Omental fat pad (tissue), 4 donors: ENCODE measurements around the gene MAFG. TPM values are rescaled to one million over a fixed set of nuclear protein-coding genes. Genes with fewer than 3 reads are reported as not detected.

ENCODE experiments used
- ATAC-seq: fragments of 150-250 bp; one replicate; pipeline ENCODE4 v1.9.1; 2016; ENCODE audit warnings: mild to moderate bottlenecking, moderate library complexity; ENCODE audit not compliant: low FRiP score
- DNase-seq: peaks from one replicate; pipeline ENCODE4 v3.0.0-alpha.2; 2019; ENCODE audit warnings: low spot score
- total RNA-seq, 4 donors: library from RNA; depleted of rRNA; stranded (reverse); fragments of >200 nt; gene quantifications; one replicate each; pipeline ENCODE4 v1.1.0, GENCODE V29; 2016
- TF ChIP-seq, protein P1 (sequence below), 3 donors: fragments of 450-650 bp; IDR thresholded peaks; one replicate each; pipeline ENCODE4 v1.5.1; 2016 to 2017; ENCODE audit warnings: antibody characterized with exemption in 3 of 3, mild to moderate bottlenecking in 3 of 3, moderate library complexity in 2 of 3

The MAFG gene
- total RNA-seq, 4 donors from 2014 or later = 22.2 to 31.5 (median 25.6) TPM

DNA sequence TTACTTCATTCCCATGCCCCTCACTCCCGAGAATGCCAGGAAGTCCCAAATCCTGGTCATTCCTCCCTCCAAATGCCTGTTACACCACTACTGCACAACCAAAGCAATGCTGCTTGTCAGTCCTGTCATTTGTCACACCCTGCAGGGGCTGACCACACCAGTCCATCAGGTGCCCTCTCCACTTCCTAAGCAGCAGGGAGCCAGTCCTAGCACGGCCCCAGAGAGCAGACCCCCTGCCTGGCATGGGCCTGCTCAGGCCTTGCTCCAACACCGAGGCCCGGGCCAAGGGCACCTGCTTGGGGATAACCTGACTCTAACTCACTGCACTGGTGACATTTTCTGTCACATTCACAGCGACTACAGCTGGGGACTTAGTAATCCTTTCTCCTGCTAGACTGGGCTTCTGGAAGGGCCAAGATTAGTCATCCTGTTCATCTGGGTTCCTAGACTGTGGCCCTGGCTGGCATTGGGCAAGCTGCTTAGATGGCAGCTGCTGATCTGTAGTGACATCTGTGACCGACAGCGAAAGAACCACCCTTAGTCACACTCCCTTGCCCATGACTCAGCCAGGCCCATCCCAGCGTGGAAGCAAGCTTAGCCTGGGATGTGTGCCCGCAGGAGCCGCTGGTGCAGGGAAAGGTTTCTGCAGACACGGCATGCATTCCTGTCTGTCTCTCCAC lies 41.5 kb downstream of the MAFG start:
- DNase-seq = no peak
- no peak for ATAC-seq
- TF ChIP-seq, protein P1, sequence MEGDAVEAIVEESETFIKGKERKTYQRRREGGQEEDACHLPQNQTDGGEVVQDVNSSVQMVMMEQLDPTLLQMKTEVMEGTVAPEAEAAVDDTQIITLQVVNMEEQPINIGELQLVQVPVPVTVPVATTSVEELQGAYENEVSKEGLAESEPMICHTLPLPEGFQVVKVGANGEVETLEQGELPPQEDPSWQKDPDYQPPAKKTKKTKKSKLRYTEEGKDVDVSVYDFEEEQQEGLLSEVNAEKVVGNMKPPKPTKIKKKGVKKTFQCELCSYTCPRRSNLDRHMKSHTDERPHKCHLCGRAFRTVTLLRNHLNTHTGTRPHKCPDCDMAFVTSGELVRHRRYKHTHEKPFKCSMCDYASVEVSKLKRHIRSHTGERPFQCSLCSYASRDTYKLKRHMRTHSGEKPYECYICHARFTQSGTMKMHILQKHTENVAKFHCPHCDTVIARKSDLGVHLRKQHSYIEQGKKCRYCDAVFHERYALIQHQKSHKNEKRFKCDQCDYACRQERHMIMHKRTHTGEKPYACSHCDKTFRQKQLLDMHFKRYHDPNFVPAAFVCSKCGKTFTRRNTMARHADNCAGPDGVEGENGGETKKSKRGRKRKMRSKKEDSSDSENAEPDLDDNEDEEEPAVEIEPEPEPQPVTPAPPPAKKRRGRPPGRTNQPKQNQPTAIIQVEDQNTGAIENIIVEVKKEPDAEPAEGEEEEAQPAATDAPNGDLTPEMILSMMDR (IDR thresholded peaks at IDR 0.05) = no peak

DNA sequence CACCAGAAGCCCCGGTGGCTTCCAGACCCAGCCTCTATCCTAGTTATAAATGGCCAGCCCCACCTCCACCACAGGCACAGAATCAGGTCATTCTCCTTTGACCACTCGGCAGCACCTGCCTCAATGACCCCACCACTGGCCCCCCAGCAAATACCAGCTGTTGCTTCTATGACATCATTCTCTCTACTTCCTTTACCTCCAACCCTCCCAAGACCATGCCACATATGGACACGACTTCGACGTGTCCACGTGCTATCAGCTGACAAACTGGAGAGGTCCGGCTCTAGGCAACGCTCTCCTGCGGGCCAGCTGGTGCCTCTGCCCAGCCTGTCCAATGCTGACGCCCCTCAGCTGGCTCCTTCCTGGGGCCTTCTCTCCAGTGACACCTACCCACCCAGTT lies 42.1 kb downstream of the MAFG start:
- ATAC-seq (no peak), DNase-seq (no peak)
- TF ChIP-seq, protein P1 (IDR thresholded peaks at IDR 0.05) = no peak

DNA sequence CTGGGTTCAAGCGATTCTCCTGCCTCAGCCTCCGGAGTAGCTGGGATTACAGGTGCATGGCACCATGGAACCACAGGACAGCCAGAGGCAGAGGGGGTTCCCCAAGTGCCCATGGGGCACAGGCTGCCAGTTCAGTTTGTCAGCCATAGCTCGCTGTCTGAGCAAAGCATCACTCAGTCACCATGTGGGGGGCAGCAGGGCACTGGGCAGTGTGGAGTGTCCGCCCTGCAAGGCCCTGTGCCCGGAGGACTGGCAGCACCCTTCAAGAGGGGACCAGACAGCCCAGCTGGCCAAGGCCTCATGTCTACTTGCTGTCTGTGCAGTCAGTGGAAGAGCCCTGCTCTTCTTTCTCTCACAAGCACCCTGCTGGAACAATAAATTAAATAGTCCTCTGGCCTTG lies 42.6 kb downstream of the MAFG start:
- ATAC-seq = no peak
- DNase-seq = no peak
- TF ChIP-seq, protein P1 (IDR thresholded peaks at IDR 0.05) = no peak

DNA sequence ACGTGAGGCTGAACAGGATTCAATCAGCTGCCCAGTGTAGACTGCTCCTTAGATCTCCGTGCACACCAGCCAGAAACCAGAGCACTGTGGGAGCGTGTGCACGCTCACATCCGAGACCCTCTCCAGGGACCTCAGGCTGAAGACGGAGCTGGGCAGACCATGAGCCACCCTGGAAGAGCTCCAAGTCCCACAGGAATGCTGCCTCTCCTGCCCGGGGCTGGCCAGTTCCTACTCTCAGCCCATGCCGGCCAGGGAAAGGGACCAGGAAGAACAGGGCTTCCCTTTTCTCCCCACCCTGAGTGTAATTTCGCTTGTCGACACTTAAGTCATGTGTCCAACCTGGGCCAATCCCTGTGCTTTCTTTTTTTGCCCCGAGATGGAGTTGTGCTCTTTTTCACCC lies 43.0 kb downstream of the MAFG start:
- TF ChIP-seq, protein P1 (IDR thresholded peaks at IDR 0.05) = no peak
- ATAC-seq (no peak), DNase-seq (no peak)

DNA sequence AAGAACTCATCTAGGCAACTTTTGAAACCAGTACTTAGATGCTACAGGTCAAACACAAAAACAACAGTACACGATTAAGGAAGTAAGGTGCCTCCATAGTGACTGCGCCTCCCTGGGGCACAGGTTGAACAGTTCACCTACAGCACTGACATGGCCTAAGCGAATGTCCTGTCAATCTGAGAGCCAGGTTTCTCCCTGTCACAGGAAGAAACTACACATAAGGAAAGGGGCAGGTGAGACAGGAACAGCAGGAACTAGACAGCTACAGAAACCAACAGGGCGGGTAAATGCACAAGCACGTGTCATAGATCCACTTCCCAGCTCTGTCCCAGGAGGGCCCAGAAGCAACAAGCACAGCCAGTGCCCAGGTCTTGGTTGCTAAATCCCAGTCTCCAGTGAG lies 48.4 kb downstream of the MAFG start:
- DNase-seq (no peak), ATAC-seq (no peak)
- TF ChIP-seq, protein P1 (IDR thresholded peaks at IDR 0.05) = no peak

DNA sequence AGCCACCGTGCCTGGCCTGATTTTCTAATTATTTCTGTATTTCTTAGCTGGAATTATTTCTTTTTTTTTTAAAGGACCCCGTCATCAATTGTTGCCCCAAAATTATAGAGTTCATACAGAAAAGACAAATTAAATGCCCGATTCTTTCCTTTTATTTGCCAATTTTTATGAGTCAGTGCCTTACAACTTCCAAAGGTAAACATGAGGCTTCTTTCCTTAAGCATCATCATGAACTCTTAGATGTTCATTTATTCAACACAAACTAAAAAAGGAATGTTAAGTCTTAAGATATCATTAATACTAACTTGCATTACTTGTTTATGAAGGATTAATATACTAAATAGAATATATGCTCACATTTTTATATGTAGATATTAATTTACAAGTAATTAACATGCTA lies 49.2 kb downstream of the MAFG start:
- TF ChIP-seq, protein P1 (IDR thresholded peaks at IDR 0.05) = no peak
- ATAC-seq (no peak), DNase-seq (no peak)

DNA sequence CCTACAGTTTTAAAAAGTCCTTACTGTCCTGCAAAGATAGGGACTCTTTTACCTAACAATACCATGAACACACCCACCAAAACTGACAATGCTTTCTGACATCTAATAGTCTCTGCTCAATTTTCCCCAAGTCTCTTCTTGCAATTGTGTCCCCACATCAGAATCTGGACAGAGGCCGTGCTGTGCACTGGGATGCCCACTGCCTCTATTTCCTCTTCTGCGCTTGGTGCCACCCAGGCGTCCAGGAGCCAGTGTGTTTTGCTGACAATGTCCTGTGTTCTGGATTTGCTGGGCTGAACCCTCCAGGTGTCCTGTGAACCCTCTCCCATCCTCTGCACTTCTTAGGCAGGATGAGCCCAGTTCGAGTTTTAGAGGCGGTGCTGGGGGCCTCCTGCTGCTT lies 50.0 kb downstream of the MAFG start:
- DNase-seq = no peak
- TF ChIP-seq, protein P1 (IDR thresholded peaks at IDR 0.05) = no peak
- ATAC-seq = no peak
